ENCODE data around the gene HAGHL. TPM values are rescaled to one million over a fixed set of nuclear protein-coding genes. Genes with fewer than 3 reads are reported as not detected.
A peak's percentile ranks its signal among the peaks of the same experiment; 100 is the strongest.

Gene HAGHL
- total and polyA plus RNA-seq, 2 donors from 2014 or later: 7.5 to 18.0 TPM

- DNase-seq: peak in 2 of 5 donors; percentile 45 to 70
- no peaks in the 10 kb centered on the region for H3K4me1 ChIP-seq (ENCODE audit: control insufficient read depth in 2 of 3, insufficient read depth in 2 of 3, low read depth in 1 of 3, low read length in 3 of 3)
- H3K27me3 ChIP-seq (ENCODE audit: control insufficient read depth, insufficient read depth, low read length): no peaks in the 10 kb centered on the region
- TF ChIP-seq, protein P1, sequence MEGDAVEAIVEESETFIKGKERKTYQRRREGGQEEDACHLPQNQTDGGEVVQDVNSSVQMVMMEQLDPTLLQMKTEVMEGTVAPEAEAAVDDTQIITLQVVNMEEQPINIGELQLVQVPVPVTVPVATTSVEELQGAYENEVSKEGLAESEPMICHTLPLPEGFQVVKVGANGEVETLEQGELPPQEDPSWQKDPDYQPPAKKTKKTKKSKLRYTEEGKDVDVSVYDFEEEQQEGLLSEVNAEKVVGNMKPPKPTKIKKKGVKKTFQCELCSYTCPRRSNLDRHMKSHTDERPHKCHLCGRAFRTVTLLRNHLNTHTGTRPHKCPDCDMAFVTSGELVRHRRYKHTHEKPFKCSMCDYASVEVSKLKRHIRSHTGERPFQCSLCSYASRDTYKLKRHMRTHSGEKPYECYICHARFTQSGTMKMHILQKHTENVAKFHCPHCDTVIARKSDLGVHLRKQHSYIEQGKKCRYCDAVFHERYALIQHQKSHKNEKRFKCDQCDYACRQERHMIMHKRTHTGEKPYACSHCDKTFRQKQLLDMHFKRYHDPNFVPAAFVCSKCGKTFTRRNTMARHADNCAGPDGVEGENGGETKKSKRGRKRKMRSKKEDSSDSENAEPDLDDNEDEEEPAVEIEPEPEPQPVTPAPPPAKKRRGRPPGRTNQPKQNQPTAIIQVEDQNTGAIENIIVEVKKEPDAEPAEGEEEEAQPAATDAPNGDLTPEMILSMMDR (IDR thresholded peaks at IDR 0.05; ENCODE audit: borderline replicate concordance, extremely low read depth, insufficient read depth): no peak
- H3K9me3 ChIP-seq (ENCODE audit: control insufficient read depth in 2 of 3, insufficient read depth in 1 of 3, low read length in 3 of 3): no peaks in the 10 kb centered on the region
- intact Hi-C loops (cut with DNase I): no loop called here
- H3K27ac ChIP-seq (ENCODE audit: low read depth in 2 of 2, low read length in 2 of 2): no peak overlapping the region
- H3K4me3 ChIP-seq (ENCODE audit: low read length in 3 of 3): no peak overlapping the region
- no peak overlapping the region for H3K9ac ChIP-seq (ENCODE audit: low read length in 3 of 3)
- no peaks in the 10 kb centered on the region for H3K36me3 ChIP-seq (ENCODE audit: control insufficient read depth in 2 of 3, insufficient read depth in 3 of 3, low read length in 3 of 3)
- FAIRE-seq: no peak
These were observed 38.6 kb downstream of the HAGHL start for GRCh38 chr16:765488-765865.

DNA sequence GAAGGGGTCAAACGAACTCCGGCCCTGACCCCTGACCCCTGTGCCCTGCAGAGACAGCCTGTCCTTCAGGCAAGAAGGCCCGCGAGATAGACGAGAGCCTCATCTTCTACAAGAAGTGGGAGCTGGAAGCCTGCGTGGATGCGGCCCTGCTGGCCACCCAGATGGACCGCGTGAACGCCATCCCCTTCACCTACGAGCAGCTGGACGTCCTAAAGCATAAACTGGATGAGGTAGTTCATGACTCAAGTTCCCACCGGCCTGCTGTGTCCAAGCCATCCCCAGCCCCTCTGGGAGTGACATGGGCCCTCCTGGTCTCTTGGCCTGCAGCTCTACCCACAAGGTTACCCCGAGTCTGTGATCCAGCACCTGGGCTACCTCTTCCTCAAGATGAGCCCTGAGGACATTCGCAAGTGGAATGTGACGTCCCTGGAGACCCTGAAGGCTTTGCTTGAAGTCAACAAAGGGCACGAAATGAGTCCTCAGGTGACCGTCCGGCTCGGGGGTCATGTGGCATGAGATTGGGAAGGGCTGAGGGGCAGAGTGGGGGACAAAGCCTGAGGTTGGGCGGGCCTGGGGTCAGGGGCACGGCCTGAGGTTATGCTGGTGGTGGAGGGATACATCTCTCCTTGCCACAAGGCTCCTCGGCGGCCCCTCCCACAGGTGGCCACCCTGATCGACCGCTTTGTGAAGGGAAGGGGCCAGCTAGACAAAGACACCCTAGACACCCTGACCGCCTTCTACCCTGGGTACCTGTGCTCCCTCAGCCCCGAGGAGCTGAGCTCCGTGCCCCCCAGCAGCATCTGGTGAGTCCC, 39.3 kb downstream of the HAGHL start:
- no peaks in the 10 kb centered on the region for H3K36me3 ChIP-seq (ENCODE audit: control insufficient read depth in 2 of 3, insufficient read depth in 3 of 3, low read length in 3 of 3)
- TF ChIP-seq, protein P1 (IDR thresholded peaks at IDR 0.05; ENCODE audit: borderline replicate concordance, extremely low read depth, insufficient read depth): no peak
- no peaks in the 10 kb centered on the region for H3K27me3 ChIP-seq (ENCODE audit: control insufficient read depth, insufficient read depth, low read length)
- H3K9me3 ChIP-seq (ENCODE audit: control insufficient read depth in 2 of 3, insufficient read depth in 1 of 3, low read length in 3 of 3): no peaks in the 10 kb centered on the region
- FAIRE-seq (no peak), DNase-seq (no peak)
- no peaks in the 10 kb centered on the region for H3K4me1 ChIP-seq (ENCODE audit: control insufficient read depth in 2 of 3, insufficient read depth in 2 of 3, low read depth in 1 of 3, low read length in 3 of 3)
- H3K4me3 ChIP-seq (ENCODE audit: low read length in 3 of 3): no peak overlapping the region
- H3K9ac ChIP-seq (ENCODE audit: low read length in 3 of 3): no peak overlapping the region
- H3K27ac ChIP-seq (ENCODE audit: low read depth in 2 of 2, low read length in 2 of 2): no peak overlapping the region
- intact Hi-C loops (cut with DNase I): no loop called here

- FAIRE-seq: no peak
These were observed 40.1 kb downstream of the HAGHL start for GRCh38 chr16:766820-767640.

More at GRCh38 chr16:766820-767640, 40.1 kb downstream of the HAGHL start:
- H3K36me3 ChIP-seq (ENCODE audit: control insufficient read depth in 2 of 3, insufficient read depth in 3 of 3, low read length in 3 of 3): no peaks in the 10 kb centered on the region
- no peak overlapping the region for H3K27ac ChIP-seq (ENCODE audit: low read depth in 2 of 2, low read length in 2 of 2)
- TF ChIP-seq, protein P1 (IDR thresholded peaks at IDR 0.05; ENCODE audit: borderline replicate concordance, extremely low read depth, insufficient read depth): no peak
- H3K27me3 ChIP-seq (ENCODE audit: control insufficient read depth, insufficient read depth, low read length): no peaks in the 10 kb centered on the region
- peak in 2 of 5 donors; percentile 63 to 69 for DNase-seq
- intact Hi-C loops (cut with DNase I): no loop called here
- no peak overlapping the region for H3K4me3 ChIP-seq (ENCODE audit: low read length in 3 of 3)
- H3K9me3 ChIP-seq (ENCODE audit: control insufficient read depth in 2 of 3, insufficient read depth in 1 of 3, low read length in 3 of 3): no peaks in the 10 kb centered on the region
- no peaks in the 10 kb centered on the region for H3K4me1 ChIP-seq (ENCODE audit: control insufficient read depth in 2 of 3, insufficient read depth in 2 of 3, low read depth in 1 of 3, low read length in 3 of 3)
- no peak overlapping the region for H3K9ac ChIP-seq (ENCODE audit: low read length in 3 of 3)
